Esophagus squamous epithelium (tissue), 4 donors: ENCODE results near the gene RASSF7.

Experiments
- POLR2A ChIP-seq, 4 donors: fragments of 450-650 bp; IDR thresholded peaks; one replicate each; pipeline ENCODE4 v1.6.1; 2017; ENCODE audit warnings: antibody characterized with exemption in 4 of 4, mild to moderate bottlenecking in 4 of 4, moderate library complexity in 3 of 4
- TF ChIP-seq, protein P1 (sequence below), 6 experiments: fragments of 450-650 bp in 4 of 6; fragments of 200-600 bp in 2 of 6; sonication (generic) in 2 of 6; IDR thresholded peaks; one replicate each; pipeline ENCODE4 v1.5.1; 2016 to 2019; ENCODE audit warnings: antibody characterized with exemption in 6 of 6, mild to moderate bottlenecking in 4 of 6, moderate library complexity in 4 of 6

DNA sequence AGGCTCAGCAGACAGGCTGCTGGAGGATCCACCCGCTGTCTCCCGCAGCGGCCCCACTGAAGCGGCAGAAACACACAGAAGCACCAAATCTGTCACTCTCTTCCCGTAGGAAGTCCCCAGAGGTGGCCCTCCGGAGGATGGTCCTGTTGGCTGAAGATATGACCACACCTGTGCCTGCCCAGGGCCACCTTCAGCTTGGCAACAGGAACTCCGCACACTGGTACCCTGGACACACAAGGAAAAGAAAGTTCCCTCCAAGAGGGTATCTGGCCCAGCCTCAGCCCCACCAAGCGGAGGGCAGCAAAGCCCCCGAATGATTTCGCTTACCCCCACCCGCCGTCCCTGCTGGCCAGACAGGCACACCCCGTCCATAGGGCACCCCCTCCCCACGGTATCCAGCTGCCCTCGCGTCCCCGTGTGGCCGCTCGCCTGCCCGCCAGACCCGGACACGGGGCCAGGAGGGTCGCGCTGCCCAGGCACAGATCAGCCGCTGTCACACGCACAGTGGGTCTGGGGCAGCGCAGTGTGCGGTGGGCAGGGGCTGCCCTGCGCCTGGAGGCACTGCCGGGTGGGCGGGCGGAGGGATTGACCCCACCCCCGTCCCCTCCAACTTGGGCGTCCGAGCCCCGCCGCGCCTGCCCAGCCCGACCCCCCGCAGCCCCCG is 7.0 kb downstream of the RASSF7 start:
- TF ChIP-seq, protein P1, sequence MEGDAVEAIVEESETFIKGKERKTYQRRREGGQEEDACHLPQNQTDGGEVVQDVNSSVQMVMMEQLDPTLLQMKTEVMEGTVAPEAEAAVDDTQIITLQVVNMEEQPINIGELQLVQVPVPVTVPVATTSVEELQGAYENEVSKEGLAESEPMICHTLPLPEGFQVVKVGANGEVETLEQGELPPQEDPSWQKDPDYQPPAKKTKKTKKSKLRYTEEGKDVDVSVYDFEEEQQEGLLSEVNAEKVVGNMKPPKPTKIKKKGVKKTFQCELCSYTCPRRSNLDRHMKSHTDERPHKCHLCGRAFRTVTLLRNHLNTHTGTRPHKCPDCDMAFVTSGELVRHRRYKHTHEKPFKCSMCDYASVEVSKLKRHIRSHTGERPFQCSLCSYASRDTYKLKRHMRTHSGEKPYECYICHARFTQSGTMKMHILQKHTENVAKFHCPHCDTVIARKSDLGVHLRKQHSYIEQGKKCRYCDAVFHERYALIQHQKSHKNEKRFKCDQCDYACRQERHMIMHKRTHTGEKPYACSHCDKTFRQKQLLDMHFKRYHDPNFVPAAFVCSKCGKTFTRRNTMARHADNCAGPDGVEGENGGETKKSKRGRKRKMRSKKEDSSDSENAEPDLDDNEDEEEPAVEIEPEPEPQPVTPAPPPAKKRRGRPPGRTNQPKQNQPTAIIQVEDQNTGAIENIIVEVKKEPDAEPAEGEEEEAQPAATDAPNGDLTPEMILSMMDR (IDR thresholded peaks at IDR 0.05) = no peak
- TF ChIP-seq POLR2A (IDR thresholded peaks at IDR 0.05) = no peak
